ENCODE measurements around the gene POFUT1.
"Not testable (repeated sequence)": the region's sequence is repeated elsewhere in the genome, so short reads cannot be mapped to it uniquely, and the experiment has no call there.

Gene POFUT1

GRCh38 chr20:32238483-32239425, 31.1 kb downstream of the POFUT1 start:
- no peak overlapping the region for H3K9ac ChIP-seq (ENCODE audit: low read length)
- peaks cover 18% of the 10 kb centered on the region for H3K4me1 ChIP-seq (ENCODE audit: control insufficient read depth, insufficient read depth, low read length)
- H3K9me3 ChIP-seq (ENCODE audit: control insufficient read depth, insufficient read depth, low read depth, low read length): no peaks in the 10 kb centered on the region
- H3K36me3 ChIP-seq (ENCODE audit: control insufficient read depth, insufficient read depth, low read length): peaks cover 22% of the 10 kb centered on the region
- H3K4me3 ChIP-seq (ENCODE audit: low read depth, low read length): no peak overlapping the region
- no peak overlapping the region for H3K27ac ChIP-seq (ENCODE audit: low read depth, low read length)
- H3K27me3 ChIP-seq (ENCODE audit: control insufficient read depth, insufficient read depth, low read length): no peaks in the 10 kb centered on the region

GRCh38 chr20:32240205-32240604, 32.5 kb downstream of the POFUT1 start:
- no peaks in the 10 kb centered on the region for H3K27me3 ChIP-seq (ENCODE audit: control insufficient read depth, insufficient read depth, low read length)
- no peaks in the 10 kb centered on the region for H3K9me3 ChIP-seq (ENCODE audit: control insufficient read depth, insufficient read depth, low read depth, low read length)
- H3K4me3 ChIP-seq (ENCODE audit: low read depth, low read length): no peak overlapping the region
- H3K4me1 ChIP-seq (ENCODE audit: control insufficient read depth, insufficient read depth, low read length): peaks cover 18% of the 10 kb centered on the region
- H3K9ac ChIP-seq (ENCODE audit: low read length): no peak overlapping the region
- no peak overlapping the region for H3K27ac ChIP-seq (ENCODE audit: low read depth, low read length)
- peaks cover 9% of the 10 kb centered on the region for H3K36me3 ChIP-seq (ENCODE audit: control insufficient read depth, insufficient read depth, low read length)

GRCh38 chr20:32241807-32242206, 34.1 kb downstream of the POFUT1 start:
- Histone ChIP-seq H3K4me1 (ENCODE audit: control insufficient read depth, insufficient read depth, low read length) (peaks cover 18% of the 10 kb centered on the region), H3K4me3 (ENCODE audit: low read depth, low read length) (no peak overlapping the region), H3K36me3 (ENCODE audit: control insufficient read depth, insufficient read depth, low read length) (no peaks in the 10 kb centered on the region), H3K9me3 (ENCODE audit: control insufficient read depth, insufficient read depth, low read depth, low read length) (no peaks in the 10 kb centered on the region), H3K27me3 (ENCODE audit: control insufficient read depth, insufficient read depth, low read length) (no peaks in the 10 kb centered on the region), H3K9ac (ENCODE audit: low read length) (no peak overlapping the region), H3K27ac (ENCODE audit: low read depth, low read length) (no peak overlapping the region)

DNA sequence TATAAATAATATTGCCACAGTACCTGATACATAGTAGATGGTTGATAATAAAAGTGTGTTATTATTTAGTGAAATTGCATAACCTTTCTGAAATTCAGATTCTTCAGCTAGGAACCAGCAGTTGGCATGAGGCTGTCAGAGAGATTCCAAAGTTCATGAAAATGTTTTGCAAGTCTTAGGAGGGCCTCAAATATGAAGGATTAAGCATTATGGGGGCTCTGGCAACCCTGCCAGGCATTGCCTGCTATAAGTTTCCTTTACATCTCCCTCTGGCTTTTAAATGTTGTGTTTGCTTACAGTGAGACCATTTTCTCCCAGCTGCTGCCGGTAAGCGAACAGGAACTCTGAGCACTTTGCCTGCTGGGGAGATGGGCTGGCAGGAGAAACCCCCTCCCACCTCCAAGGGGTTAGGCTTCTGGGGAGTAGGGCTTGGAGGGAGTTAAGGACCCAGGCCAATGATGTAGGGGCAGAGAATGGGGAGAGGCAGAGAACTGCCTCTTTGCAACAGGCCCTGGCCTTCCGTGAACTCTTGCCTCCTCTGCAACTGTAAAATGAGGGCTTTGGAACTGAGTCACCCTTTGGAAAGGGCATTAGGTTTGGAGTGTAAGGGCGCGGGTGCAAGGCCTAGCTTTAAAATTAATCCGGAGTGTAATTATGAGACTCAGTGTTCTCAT, 36.6 kb downstream of the POFUT1 start:
- H3K9ac ChIP-seq (ENCODE audit: low read length): no peak overlapping the region
- H3K27me3 ChIP-seq (ENCODE audit: control insufficient read depth, insufficient read depth, low read length): no peaks in the 10 kb centered on the region
- H3K4me1 ChIP-seq (ENCODE audit: control insufficient read depth, insufficient read depth, low read length): peaks cover 11% of the 10 kb centered on the region
- H3K4me3 ChIP-seq (ENCODE audit: low read depth, low read length): no peak overlapping the region
- H3K27ac ChIP-seq (ENCODE audit: low read depth, low read length): no peak overlapping the region
- H3K9me3 ChIP-seq (ENCODE audit: control insufficient read depth, insufficient read depth, low read depth, low read length): no peaks in the 10 kb centered on the region
- no peaks in the 10 kb centered on the region for H3K36me3 ChIP-seq (ENCODE audit: control insufficient read depth, insufficient read depth, low read length)

DNA sequence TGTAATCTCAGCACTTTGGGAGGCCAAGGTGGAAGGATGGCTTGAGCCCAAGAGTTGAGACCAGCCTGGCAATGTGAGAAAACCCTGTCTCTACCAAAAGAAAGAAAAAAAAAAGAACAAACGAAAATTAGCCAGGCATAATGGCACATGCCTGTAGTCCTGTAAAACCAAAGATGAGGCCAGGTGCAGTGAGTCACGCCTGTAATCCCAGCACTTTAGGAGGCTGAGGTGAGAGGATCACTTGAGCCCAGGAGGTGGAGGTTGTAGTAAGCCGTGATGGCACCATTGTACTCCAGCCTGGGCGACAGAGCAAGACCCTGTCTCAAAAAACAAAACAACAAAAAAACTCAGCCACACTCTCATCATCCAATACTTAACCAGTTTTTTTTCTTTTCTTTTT, 37.3 kb downstream of the POFUT1 start:
- H3K36me3 ChIP-seq (ENCODE audit: control insufficient read depth, insufficient read depth, low read length): no peaks in the 10 kb centered on the region
- no peak overlapping the region for H3K27ac ChIP-seq (ENCODE audit: low read depth, low read length)
- no peaks in the 10 kb centered on the region for H3K9me3 ChIP-seq (ENCODE audit: control insufficient read depth, insufficient read depth, low read depth, low read length)
- no peak overlapping the region for H3K4me3 ChIP-seq (ENCODE audit: low read depth, low read length)
- no peak overlapping the region for H3K9ac ChIP-seq (ENCODE audit: low read length)
- H3K27me3 ChIP-seq (ENCODE audit: control insufficient read depth, insufficient read depth, low read length): no peaks in the 10 kb centered on the region
- peaks cover 7% of the 10 kb centered on the region for H3K4me1 ChIP-seq (ENCODE audit: control insufficient read depth, insufficient read depth, low read length)

- H3K4me1 ChIP-seq (ENCODE audit: control insufficient read depth, insufficient read depth, low read length); H3K4me3 ChIP-seq (ENCODE audit: low read depth, low read length); H3K36me3 ChIP-seq (ENCODE audit: control insufficient read depth, insufficient read depth, low read length); H3K27me3 ChIP-seq (ENCODE audit: control insufficient read depth, insufficient read depth, low read length); H3K27ac ChIP-seq (ENCODE audit: low read depth, low read length); H3K9ac ChIP-seq (ENCODE audit: low read length); H3K9me3 ChIP-seq (ENCODE audit: control insufficient read depth, insufficient read depth, low read depth, low read length): not testable (repeated sequence)
These were observed 38.5 kb downstream of the POFUT1 start for GRCh38 chr20:32246208-32246607.

DNA sequence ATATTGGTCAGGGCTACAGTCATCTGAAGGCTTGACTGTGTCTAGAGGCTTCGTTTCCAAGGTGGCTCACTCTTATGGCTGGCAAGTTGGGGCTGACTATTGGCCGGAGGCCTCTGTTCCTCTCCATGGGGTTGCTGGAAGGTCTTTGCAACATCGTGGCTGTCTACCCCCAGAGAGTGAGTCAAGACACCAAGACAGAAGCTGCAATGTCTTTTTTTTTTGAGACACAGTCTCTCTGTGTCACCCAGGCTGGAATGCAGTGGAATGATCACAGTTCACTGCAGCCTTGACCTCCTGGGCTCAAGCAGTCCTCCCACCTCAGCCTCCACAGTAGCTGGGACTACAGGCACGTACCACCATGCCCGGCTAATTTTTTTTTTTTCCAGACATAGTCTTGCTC, 40.4 kb downstream of the POFUT1 start:
- Histone ChIP-seq H3K4me3 (ENCODE audit: low read depth, low read length) (no peak overlapping the region), H3K4me1 (ENCODE audit: control insufficient read depth, insufficient read depth, low read length) (no peaks in the 10 kb centered on the region), H3K36me3 (ENCODE audit: control insufficient read depth, insufficient read depth, low read length) (no peaks in the 10 kb centered on the region), H3K9ac (ENCODE audit: low read length) (no peak overlapping the region), H3K9me3 (ENCODE audit: control insufficient read depth, insufficient read depth, low read depth, low read length) (no peaks in the 10 kb centered on the region), H3K27ac (ENCODE audit: low read depth, low read length) (no peak overlapping the region), H3K27me3 (ENCODE audit: control insufficient read depth, insufficient read depth, low read length) (no peaks in the 10 kb centered on the region)

GRCh38 chr20:32249030-32249738, 41.5 kb downstream of the POFUT1 start:
- H3K27me3 ChIP-seq (ENCODE audit: control insufficient read depth, insufficient read depth, low read length): no peaks in the 10 kb centered on the region
- H3K4me1 ChIP-seq (ENCODE audit: control insufficient read depth, insufficient read depth, low read length): no peaks in the 10 kb centered on the region
- H3K9me3 ChIP-seq (ENCODE audit: control insufficient read depth, insufficient read depth, low read depth, low read length): no peaks in the 10 kb centered on the region
- H3K9ac ChIP-seq (ENCODE audit: low read length): no peak overlapping the region
- no peak overlapping the region for H3K27ac ChIP-seq (ENCODE audit: low read depth, low read length)
- H3K36me3 ChIP-seq (ENCODE audit: control insufficient read depth, insufficient read depth, low read length): no peaks in the 10 kb centered on the region
- no peak overlapping the region for H3K4me3 ChIP-seq (ENCODE audit: low read depth, low read length)

- Histone ChIP-seq H3K9ac (ENCODE audit: low read length) (no peak overlapping the region), H3K9me3 (ENCODE audit: control insufficient read depth, insufficient read depth, low read depth, low read length) (no peaks in the 10 kb centered on the region), H3K4me1 (ENCODE audit: control insufficient read depth, insufficient read depth, low read length) (peaks cover 3% of the 10 kb centered on the region; the same call in 1 of the 2 replicates), H3K27me3 (ENCODE audit: control insufficient read depth, insufficient read depth, low read length) (no peaks in the 10 kb centered on the region), H3K4me3 (ENCODE audit: low read depth, low read length) (no peak overlapping the region), H3K27ac (ENCODE audit: low read depth, low read length) (no peak overlapping the region), H3K36me3 (ENCODE audit: control insufficient read depth, insufficient read depth, low read length) (no peaks in the 10 kb centered on the region)
These were observed 43.8 kb downstream of the POFUT1 start for GRCh38 chr20:32251470-32251869.

GRCh38 chr20:32252189-32252588, 44.5 kb downstream of the POFUT1 start:
- Histone ChIP-seq H3K4me1 (ENCODE audit: control insufficient read depth, insufficient read depth, low read length) (peaks cover 3% of the 10 kb centered on the region; the same call in 1 of the 2 replicates), H3K9ac (ENCODE audit: low read length) (no peak overlapping the region), H3K27me3 (ENCODE audit: control insufficient read depth, insufficient read depth, low read length) (no peaks in the 10 kb centered on the region), H3K4me3 (ENCODE audit: low read depth, low read length) (no peak overlapping the region), H3K27ac (ENCODE audit: low read depth, low read length) (no peak overlapping the region), H3K9me3 (ENCODE audit: control insufficient read depth, insufficient read depth, low read depth, low read length) (no peaks in the 10 kb centered on the region), H3K36me3 (ENCODE audit: control insufficient read depth, insufficient read depth, low read length) (no peaks in the 10 kb centered on the region)

DNA sequence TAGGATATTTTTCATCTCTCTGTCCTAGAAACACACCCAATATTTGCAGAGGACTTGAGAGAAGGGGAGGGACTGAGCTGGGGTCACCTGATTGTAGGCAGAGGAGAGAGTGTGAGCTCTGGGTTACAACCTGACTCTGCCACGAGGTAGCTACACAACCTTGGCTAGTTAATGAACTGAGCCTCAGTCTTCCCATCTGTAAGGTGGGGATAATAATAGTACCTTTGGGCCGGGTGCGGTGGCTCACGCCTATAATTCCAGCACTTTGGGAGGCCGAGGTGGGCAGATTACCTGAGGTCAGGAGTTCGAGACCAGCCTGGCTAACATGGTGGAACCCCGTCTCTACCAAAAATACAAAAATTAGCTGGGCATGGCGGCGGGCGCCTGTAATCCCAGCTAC, 53.3 kb downstream of the POFUT1 start:
- H3K36me3 ChIP-seq (ENCODE audit: control insufficient read depth, insufficient read depth, low read length); H3K4me1 ChIP-seq (ENCODE audit: control insufficient read depth, insufficient read depth, low read length); H3K27ac ChIP-seq (ENCODE audit: low read depth, low read length); H3K9me3 ChIP-seq (ENCODE audit: control insufficient read depth, insufficient read depth, low read depth, low read length); H3K27me3 ChIP-seq (ENCODE audit: control insufficient read depth, insufficient read depth, low read length); H3K9ac ChIP-seq (ENCODE audit: low read length); H3K4me3 ChIP-seq (ENCODE audit: low read depth, low read length): not testable (repeated sequence)

Data from HUES6 (cell line).